Muscle layer of colon (tissue), 2 donors: Measurements from ENCODE around the gene RBM8A.

ENCODE experiments used
- H3K27ac ChIP-seq: one replicate; pipeline ENCODE4 v1.7.0; 2013; ENCODE audit warnings: low read depth, mild to moderate bottlenecking, low read length, moderate library complexity
- H3K27me3 ChIP-seq, 2 donors: one replicate each; pipeline ENCODE4 v1.7.0; 2013; ENCODE audit warnings: low read length in 2 of 2, mild to moderate bottlenecking in 2 of 2; ENCODE audit not compliant: insufficient read depth in 2 of 2, control insufficient read depth in 1 of 2
- H3K36me3 ChIP-seq: one replicate; pipeline ENCODE4 v1.7.0; 2013; ENCODE audit warnings: mild to moderate bottlenecking, low read length; ENCODE audit not compliant: insufficient read depth
- H3K4me1 ChIP-seq: one replicate; pipeline ENCODE4 v1.7.0; 2013; ENCODE audit warnings: mild to moderate bottlenecking, low read length; ENCODE audit not compliant: insufficient read depth
- H3K4me3 ChIP-seq, 2 donors: one replicate each; pipeline ENCODE4 v1.7.0; 2013; ENCODE audit warnings: low read length in 2 of 2, low read depth in 1 of 2, mild to moderate bottlenecking in 1 of 2, moderate library complexity in 1 of 2
- H3K9ac ChIP-seq: one replicate; pipeline ENCODE4 v1.7.0; 2013; ENCODE audit warnings: low read length
- H3K9me3 ChIP-seq: one replicate; pipeline ENCODE4 v1.7.0; 2013; ENCODE audit warnings: mild to moderate bottlenecking, low read length
- donor health status: abdominal sarcoma.
- donor health status: Adenocarcinoma of cecum.

Gene RBM8A

DNA sequence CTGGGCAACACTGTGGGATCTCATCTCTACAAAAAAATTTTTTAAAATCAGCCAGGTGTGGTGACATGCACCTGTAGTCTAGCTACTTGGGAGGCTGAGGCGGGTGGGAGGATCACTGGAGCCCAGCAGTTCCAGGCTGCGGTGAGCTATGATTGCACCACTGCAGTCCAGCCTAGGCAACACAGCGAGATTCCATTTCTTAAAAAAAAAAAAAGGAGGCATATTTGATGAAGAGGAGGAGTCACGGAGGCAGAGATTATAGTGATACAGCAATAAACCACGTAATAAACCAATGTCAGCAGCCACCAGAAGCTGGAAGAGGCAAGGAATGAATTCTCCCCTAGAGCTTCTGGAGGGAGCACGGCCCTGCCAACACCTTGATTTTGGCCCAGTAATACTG, 26.6 kb upstream of the RBM8A start:
- Histone ChIP-seq H3K36me3 (no peaks in the 10 kb centered on the region), H3K4me1 (peaks cover 57% of the 10 kb centered on the region), H3K9ac (no peak overlapping the region)

GRCh38 chr1:145952903-145953302, 25.6 kb upstream of the RBM8A start:
- H3K9me3 ChIP-seq = no peaks in the 10 kb centered on the region
- no peak overlapping the region for H3K9ac ChIP-seq
- H3K4me1 ChIP-seq = peaks cover 52% of the 10 kb centered on the region
- no peaks in the 10 kb centered on the region for H3K27me3 ChIP-seq
- H3K4me3 ChIP-seq = no peak overlapping the region
- H3K27ac ChIP-seq = no peak overlapping the region
- no peaks in the 10 kb centered on the region for H3K36me3 ChIP-seq

More for the DNA sequence above, 26.6 kb upstream of the RBM8A start:
- Histone ChIP-seq H3K4me3 (no peak overlapping the region), H3K27me3 (no peaks in the 10 kb centered on the region), H3K9me3 (no peaks in the 10 kb centered on the region), H3K27ac (no peak overlapping the region)

DNA sequence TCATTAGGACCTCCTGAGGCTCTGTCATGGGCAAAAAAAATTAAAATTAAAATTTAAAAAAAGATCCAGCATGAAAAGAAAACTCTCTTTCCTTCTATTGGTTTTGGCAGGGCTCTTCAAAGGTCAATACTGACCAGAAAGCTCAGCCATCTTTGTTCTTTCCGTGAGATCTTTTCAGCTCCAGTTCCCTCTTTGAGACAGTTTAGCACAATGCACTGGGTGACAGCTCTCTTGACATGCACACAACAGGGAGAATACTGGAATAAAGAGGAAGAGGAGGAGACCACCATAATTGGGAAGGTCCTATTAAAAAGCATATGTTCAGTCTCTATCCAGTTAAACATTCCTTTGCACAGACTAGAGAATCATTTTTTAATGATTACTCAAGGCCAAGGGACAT, 24.2 kb upstream of the RBM8A start:
- H3K36me3 ChIP-seq = peaks cover 8% of the 10 kb centered on the region
- no peak overlapping the region for H3K27ac ChIP-seq
- H3K27me3 ChIP-seq = no peaks in the 10 kb centered on the region
- H3K9ac ChIP-seq = no peak overlapping the region
- peaks cover 49% of the 10 kb centered on the region for H3K4me1 ChIP-seq
- no peak overlapping the region for H3K4me3 ChIP-seq
- H3K9me3 ChIP-seq = no peaks in the 10 kb centered on the region

DNA sequence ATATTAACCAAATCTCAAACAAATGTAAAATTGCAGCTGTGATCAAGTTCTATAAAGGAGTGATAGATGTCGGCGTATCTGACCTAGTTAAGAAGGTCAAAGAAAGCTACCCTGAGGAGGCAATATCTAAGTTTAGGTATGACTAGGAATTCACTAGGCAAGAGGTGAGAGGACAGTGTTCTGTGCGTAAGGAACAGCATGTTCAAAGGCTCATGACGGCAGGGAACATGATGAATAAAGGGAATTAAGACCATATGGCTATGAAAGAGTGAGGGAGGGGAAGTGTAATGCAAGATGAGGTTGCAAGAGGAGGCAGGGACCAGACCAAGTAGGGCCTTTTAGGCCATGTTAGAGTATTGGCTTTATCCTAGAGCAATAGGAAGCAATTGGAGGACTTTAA, 21.9 kb upstream of the RBM8A start:
- Histone ChIP-seq H3K36me3 (peaks cover 10% of the 10 kb centered on the region), H3K27ac (no peak overlapping the region), H3K9ac (no peak overlapping the region)

DNA sequence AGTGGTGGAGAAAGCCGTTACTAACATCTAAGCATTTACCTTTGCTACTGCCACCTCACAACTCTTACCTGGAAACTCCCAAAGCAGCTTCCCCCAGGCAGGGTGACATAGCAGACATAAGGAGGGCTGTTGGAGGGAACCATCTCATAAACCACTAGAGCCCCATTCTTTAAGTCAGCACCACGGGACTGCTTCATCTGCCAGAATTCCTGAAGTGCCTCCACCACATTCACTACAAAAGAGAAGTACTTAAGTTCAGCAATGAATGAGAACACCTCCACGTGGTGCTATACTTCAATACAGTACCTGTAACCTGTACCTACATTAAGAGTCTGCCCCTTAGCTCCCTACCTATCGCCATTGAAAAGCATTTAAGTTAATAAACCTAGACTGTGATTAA, 20.3 kb upstream of the RBM8A start:
- peaks cover 16% of the 10 kb centered on the region for H3K4me1 ChIP-seq
- no peak overlapping the region for H3K27ac ChIP-seq
- peaks cover 18% of the 10 kb centered on the region for H3K36me3 ChIP-seq
- H3K9me3 ChIP-seq = no peaks in the 10 kb centered on the region
- no peak overlapping the region for H3K9ac ChIP-seq
- no peak overlapping the region for H3K4me3 ChIP-seq
- no peaks in the 10 kb centered on the region for H3K27me3 ChIP-seq

More for the DNA sequence above, 21.9 kb upstream of the RBM8A start:
- peaks cover 26% of the 10 kb centered on the region for H3K4me1 ChIP-seq
- no peaks in the 10 kb centered on the region for H3K9me3 ChIP-seq
- no peaks in the 10 kb centered on the region for H3K27me3 ChIP-seq
- no peak overlapping the region for H3K4me3 ChIP-seq

DNA sequence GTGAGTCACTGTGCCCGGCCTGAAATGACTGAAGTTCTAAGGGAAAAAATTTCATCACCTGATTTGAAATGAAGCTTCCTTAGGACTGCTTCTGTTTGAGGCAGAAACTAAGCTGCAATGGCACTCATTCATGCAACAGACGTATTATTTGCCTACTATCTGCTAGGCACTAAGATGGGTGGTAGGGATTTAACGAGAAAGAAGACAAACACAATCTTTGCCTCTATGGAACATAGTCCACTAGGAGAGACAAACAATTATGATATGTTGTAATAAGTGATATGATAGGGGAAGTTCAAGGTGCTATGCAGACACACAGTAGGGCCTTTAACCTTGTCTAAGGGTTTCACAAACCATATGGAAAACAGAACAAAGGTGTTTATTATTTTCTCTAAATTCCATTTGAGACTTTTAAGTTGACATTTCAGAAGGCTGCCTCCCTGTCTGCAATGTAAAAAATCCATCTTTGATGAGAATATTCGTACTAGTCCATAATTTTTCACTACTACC, 19.2 kb upstream of the RBM8A start:
- Histone ChIP-seq H3K27me3 (no peaks in the 10 kb centered on the region), H3K9ac (no peak overlapping the region), H3K4me3 (no peak overlapping the region), H3K27ac (no peak overlapping the region), H3K36me3 (peaks cover 24% of the 10 kb centered on the region), H3K4me1 (peaks cover 16% of the 10 kb centered on the region), H3K9me3 (no peaks in the 10 kb centered on the region)

DNA sequence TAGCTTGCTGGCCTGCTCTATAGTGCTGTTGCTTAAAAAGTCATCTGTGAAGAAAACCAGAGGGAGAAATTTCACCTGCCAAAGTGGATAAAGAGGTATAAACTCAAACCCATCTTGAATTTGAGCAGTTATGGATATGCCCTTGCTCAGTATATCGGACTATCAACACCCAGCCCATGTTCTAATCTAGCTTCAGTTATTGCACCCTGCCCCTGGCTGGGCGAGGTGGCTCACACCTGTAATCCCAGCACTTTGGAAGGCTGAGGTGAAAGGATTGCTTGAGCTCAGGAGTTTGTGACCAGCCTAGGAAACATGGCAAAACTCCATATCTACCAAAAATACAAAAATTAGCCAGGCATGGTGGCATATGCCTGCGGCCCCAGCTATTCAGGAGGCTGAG, 17.2 kb upstream of the RBM8A start:
- Histone ChIP-seq H3K9me3 (no peaks in the 10 kb centered on the region), H3K4me3 (no peak overlapping the region), H3K27me3 (no peaks in the 10 kb centered on the region), H3K9ac (no peak overlapping the region), H3K27ac (no peak overlapping the region), H3K36me3 (peaks cover 25% of the 10 kb centered on the region), H3K4me1 (peaks cover 10% of the 10 kb centered on the region)

DNA sequence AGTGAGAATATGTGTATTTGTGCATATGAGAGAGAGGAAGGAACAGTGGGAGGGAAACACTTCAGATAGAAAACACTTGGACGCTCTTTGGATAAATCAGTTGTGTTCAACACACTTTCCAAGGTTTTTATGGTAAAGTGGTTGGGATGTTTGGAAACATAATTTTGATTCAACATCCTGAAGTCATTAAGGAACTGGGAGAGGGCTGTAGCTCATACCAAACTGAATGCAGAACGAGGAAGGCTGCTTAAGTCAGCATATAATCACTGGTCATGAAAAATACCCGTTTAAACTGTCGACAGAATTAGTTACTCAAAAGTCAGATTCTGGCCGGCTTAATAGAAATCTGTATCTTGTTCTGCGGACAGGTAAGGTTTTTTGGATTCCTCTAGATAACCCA, 15.6 kb upstream of the RBM8A start:
- no peak overlapping the region for H3K9ac ChIP-seq
- no peaks in the 10 kb centered on the region for H3K9me3 ChIP-seq
- H3K36me3 ChIP-seq = peaks cover 25% of the 10 kb centered on the region
- no peak overlapping the region for H3K27ac ChIP-seq
- H3K27me3 ChIP-seq = no peaks in the 10 kb centered on the region
- H3K4me3 ChIP-seq = no peak overlapping the region
- no peaks in the 10 kb centered on the region for H3K4me1 ChIP-seq

DNA sequence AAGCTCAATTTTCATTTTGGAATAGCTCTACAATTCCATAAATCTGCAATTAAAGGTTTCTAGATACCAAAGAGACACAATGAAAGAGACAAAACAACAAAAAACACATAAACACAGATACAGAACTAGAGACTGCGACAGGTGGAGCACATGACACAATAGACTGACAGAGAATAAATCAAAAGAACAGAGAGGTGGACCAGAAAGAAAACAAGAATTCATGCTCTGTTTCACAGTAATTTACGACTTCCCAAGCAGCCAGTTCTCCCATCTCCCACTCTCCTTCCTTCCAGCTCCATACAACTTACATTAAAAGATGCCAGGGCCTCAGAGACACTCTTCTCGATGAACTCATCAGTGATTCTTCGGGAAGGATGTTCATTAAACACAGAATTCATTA, 15.1 kb upstream of the RBM8A start:
- peaks cover 25% of the 10 kb centered on the region for H3K36me3 ChIP-seq
- H3K9me3 ChIP-seq = no peaks in the 10 kb centered on the region
- no peaks in the 10 kb centered on the region for H3K4me1 ChIP-seq
- H3K4me3 ChIP-seq = no peak overlapping the region
- H3K27ac ChIP-seq = no peak overlapping the region
- no peak overlapping the region for H3K9ac ChIP-seq
- H3K27me3 ChIP-seq = no peaks in the 10 kb centered on the region

DNA sequence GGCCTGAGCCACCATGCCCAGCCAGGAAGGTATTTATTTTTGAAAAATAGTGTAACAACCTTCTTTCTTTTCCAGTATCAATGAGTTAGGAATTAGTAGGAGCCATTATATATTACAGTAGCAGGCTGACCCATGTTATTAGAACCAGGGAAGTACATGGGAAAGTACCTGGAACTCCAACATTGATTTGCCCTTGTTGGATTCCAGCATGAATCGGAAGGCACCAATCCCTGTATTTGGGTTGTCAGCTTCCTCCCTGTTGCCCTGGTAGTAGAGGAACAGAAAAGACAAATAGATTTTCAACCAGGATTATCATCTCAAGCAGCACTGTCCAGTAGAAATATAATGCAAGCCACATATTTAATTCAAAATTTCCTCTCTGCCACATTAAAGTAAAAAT, 10.2 kb upstream of the RBM8A start:
- H3K27ac ChIP-seq = no peak overlapping the region
- no peaks in the 10 kb centered on the region for H3K27me3 ChIP-seq
- peaks cover 34% of the 10 kb centered on the region for H3K36me3 ChIP-seq
- H3K4me3 ChIP-seq = no peak overlapping the region
- no peaks in the 10 kb centered on the region for H3K4me1 ChIP-seq
- H3K9ac ChIP-seq = no peak overlapping the region
- no peaks in the 10 kb centered on the region for H3K9me3 ChIP-seq

DNA sequence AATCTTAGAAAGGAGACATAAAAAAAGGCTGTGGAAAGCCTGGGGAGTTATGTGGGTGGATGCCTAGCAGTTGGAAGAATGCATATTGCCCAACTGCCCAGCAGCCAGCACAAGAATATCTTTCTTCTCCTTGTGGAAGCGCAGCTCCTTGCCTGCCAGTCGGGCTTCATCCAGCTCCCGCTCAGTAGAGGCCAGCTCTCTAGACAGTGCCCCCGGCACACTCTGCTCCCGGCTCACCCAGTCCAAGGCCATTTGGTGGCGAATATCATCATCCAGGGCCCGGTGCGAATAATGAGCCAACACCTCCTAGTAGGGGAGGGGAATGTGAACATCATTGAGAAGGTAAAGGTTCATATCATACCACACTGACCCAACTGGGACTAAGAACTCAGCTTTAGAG, 9.0 kb upstream of the RBM8A start:
- H3K9me3 ChIP-seq = no peaks in the 10 kb centered on the region
- H3K36me3 ChIP-seq = peaks cover 28% of the 10 kb centered on the region
- no peaks in the 10 kb centered on the region for H3K27me3 ChIP-seq
- no peak overlapping the region for H3K4me3 ChIP-seq
- no peak overlapping the region for H3K9ac ChIP-seq
- H3K4me1 ChIP-seq = no peaks in the 10 kb centered on the region
- no peak overlapping the region for H3K27ac ChIP-seq

DNA sequence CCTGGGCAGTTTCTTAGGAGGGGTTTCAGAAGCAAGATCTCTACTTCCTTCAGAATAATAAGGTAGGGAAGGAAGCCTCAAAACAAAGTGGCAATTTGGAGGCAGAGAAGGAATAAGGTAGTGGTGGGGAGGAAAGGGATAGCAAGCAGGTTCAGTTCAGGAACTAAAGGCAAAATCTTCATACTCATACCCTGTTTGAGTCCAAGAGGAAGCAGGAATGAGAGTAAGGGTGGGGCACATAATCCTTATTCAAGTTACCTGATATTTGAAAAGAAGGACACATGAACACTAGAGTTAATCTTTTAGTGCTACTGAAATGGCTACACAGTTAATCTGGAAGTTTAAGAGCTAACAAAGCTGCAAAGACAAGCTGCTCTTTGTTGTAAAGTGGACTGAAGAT, 8.4 kb upstream of the RBM8A start:
- no peak overlapping the region for H3K9ac ChIP-seq
- H3K4me3 ChIP-seq = no peak overlapping the region
- H3K9me3 ChIP-seq = no peaks in the 10 kb centered on the region
- no peak overlapping the region for H3K27ac ChIP-seq
- no peaks in the 10 kb centered on the region for H3K27me3 ChIP-seq
- H3K36me3 ChIP-seq = peaks cover 28% of the 10 kb centered on the region
- H3K4me1 ChIP-seq = no peaks in the 10 kb centered on the region
